HepG2 (cell line): Measurements from ENCODE around the gene KIRREL3. TPM values are rescaled to one million over a fixed set of nuclear protein-coding genes. Genes with fewer than 3 reads are reported as not detected.

Experiments used
- ATAC-seq: fragments of 200-7000 bp; cut with Tn5 transposase; 3 replicates; pipeline ENCODE4 v1.9.1; 2020; ENCODE audit warnings: mild to moderate bottlenecking, moderate library complexity
- BruUV-seq: library from RNA; stranded (reverse); fragments of 400-500 nt; replicated peaks from 2 replicates; lab custom pipeline; 2021; lab: Mats Ljungman, UMichigan
- CTCF ChIA-PET: fragments of 300-600 bp; formaldehyde crosslinking; extraction: SDS; loops from one replicate; lab custom pipeline; 2021; ENCODE audit warnings: low total read pairs, inconsistent platforms, low intra/inter-chr PET ratio; lab: Yijun Ruan, JAX
- POLR2A ChIA-PET: fragments of 350-600 bp; sonication (Branson Sonifier 250); formaldehyde crosslinking; loops from one replicate; lab custom pipeline; 2020; ENCODE audit warnings: antibody characterized with exemption, inconsistent platforms; lab: Yijun Ruan, JAX
- DNase-seq: peaks from one replicate; pipeline ENCODE4 v3.0.0-alpha.2; 2015; ENCODE audit warnings: low spot score
- FAIRE-seq: peaks from 3 replicates; lab custom pipeline; 2011; peaks lifted over from hg19 to GRCh38; lab: Jason Lieb, UNC
- H2AFZ ChIP-seq: one replicate; pipeline ENCODE4 v1.6.1; 2011; ENCODE audit warnings: low read length, inconsistent platforms
- H3K27ac ChIP-seq: fragments of 300-600 bp; 3 replicates; pipeline ENCODE4 v1.8.0; 2011; ENCODE audit warnings: mixed run types, mild to moderate bottlenecking, mixed read lengths, low read length, inconsistent platforms; ENCODE audit not compliant: insufficient read depth; ENCODE audit errors: extremely low read length
- H3K27me3 ChIP-seq, 2 experiments: fragments of 200-600 bp in 1 of 2; 2 replicates in 1 of 2; 3 replicates in 1 of 2; pipeline versions ENCODE4 v1.6.0 to v1.8.0; 2011; ENCODE audit warnings: low read length in 2 of 2, mild to moderate bottlenecking in 2 of 2, moderate library complexity in 2 of 2, inconsistent platforms in 1 of 2; ENCODE audit not compliant: insufficient read depth in 2 of 2, control insufficient read depth in 1 of 2
- H3K36me3 ChIP-seq, 2 experiments: fragments of 200-600 bp in 1 of 2; replicated peaks in 1 of 2; 2 replicates in 1 of 2; 3 replicates in 1 of 2; pipeline versions ENCODE4 v1.5.1 to v1.8.0; 2011; ENCODE audit warnings: low read length in 2 of 2, inconsistent platforms in 1 of 2; ENCODE audit not compliant: insufficient read depth in 2 of 2, control insufficient read depth in 1 of 2
- H3K4me1 ChIP-seq: 2 replicates; pipeline ENCODE4 v1.5.1; 2012; ENCODE audit warnings: low read length, inconsistent platforms; ENCODE audit not compliant: insufficient read depth
- H3K4me2 ChIP-seq: 2 replicates; pipeline ENCODE4 v1.6.0; 2011; ENCODE audit warnings: low read depth, low read length, inconsistent platforms
- H3K4me3 ChIP-seq, 3 experiments: fragments of 200-600 bp in 1 of 3; sonication (generic), shearing (Covaris generic) in 1 of 3; replicated peaks in 1 of 3; 2 replicates each; pipeline ENCODE4 v1.5.1; 2011 to 2016; ENCODE audit warnings: low read length in 3 of 3, inconsistent platforms in 2 of 3, low read depth in 2 of 3, mild to moderate bottlenecking in 2 of 3, control low read depth in 1 of 3, mixed read lengths in 1 of 3; ENCODE audit not compliant: insufficient read depth in 1 of 3
- H3K79me2 ChIP-seq: one replicate; pipeline ENCODE4 v1.6.1; 2011; ENCODE audit warnings: low read length, inconsistent platforms; ENCODE audit not compliant: insufficient read depth
- H3K9ac ChIP-seq: 2 replicates; pipeline ENCODE4 v1.6.0; 2011; ENCODE audit warnings: mild to moderate bottlenecking, low read depth, low read length, inconsistent platforms; ENCODE audit not compliant: insufficient read depth
- H3K9me3 ChIP-seq: 2 replicates; pipeline ENCODE4 v1.5.1; 2012; ENCODE audit warnings: mild to moderate bottlenecking, low read length
- H4K20me1 ChIP-seq: 2 replicates; pipeline ENCODE4 v1.6.0; 2011; ENCODE audit warnings: inconsistent platforms, mild to moderate bottlenecking, low read length, moderate library complexity; ENCODE audit not compliant: insufficient read depth
- ATAD3A ChIP-seq: sonication (generic); formaldehyde crosslinking; IDR thresholded peaks from 2 replicates; pipeline ENCODE4 v1.4.0; 2020; ENCODE audit warnings: missing genetic modification reagents
- CREB1 ChIP-seq, 2 experiments: fragments of 450-650 bp in 1 of 2; IDR thresholded peaks; 2 replicates each; pipeline ENCODE4 v1.6.1; 2016 to 2017; ENCODE audit warnings: control low read depth in 1 of 2, mild to moderate bottlenecking in 1 of 2, missing compliant biosample characterization in 1 of 2, missing genetic modification characterization in 1 of 2
- KDM6A ChIP-seq: IDR thresholded peaks from 2 replicates; pipeline ENCODE4 v1.6.1; 2016; ENCODE audit warnings: low read depth
- MXD3 ChIP-seq: IDR thresholded peaks from 2 replicates; pipeline ENCODE4 v1.6.1; 2016; ENCODE audit warnings: mild to moderate bottlenecking, missing biosample characterization, missing genetic modification reagents
- NFE2L1 ChIP-seq: sonication (generic); formaldehyde crosslinking; IDR thresholded peaks from 2 replicates; pipeline ENCODE4 v1.4.0; 2020; ENCODE audit warnings: missing genetic modification reagents, mild to moderate bottlenecking, borderline replicate concordance
- PCBP2 ChIP-seq: fragments of 200-400 bp; formaldehyde crosslinking; optimal IDR thresholded peaks from 2 replicates; pipeline ENCODE3; 2018; ENCODE audit warnings: low read length, low read depth; ENCODE audit not compliant: poor library complexity, severe bottlenecking
- PPARG ChIP-seq: conservative IDR thresholded peaks from 2 replicates; pipeline ENCODE4 v1.6.1; 2016; ENCODE audit warnings: missing biosample characterization, missing genetic modification reagents
- RAD21 ChIP-seq: fragments of 450-650 bp; formaldehyde crosslinking; IDR thresholded peaks from 2 replicates; pipeline ENCODE4 v1.5.0; 2020; ENCODE audit warnings: mild to moderate bottlenecking
- ZMAT3 ChIP-seq: sonication (generic); formaldehyde crosslinking; conservative IDR thresholded peaks from 2 replicates; pipeline ENCODE4 v1.7.0; 2021; ENCODE audit warnings: missing genetic modification reagents
- ZNF232 ChIP-seq: sonication (generic); formaldehyde crosslinking; IDR thresholded peaks from 2 replicates; pipeline ENCODE4 v1.4.0; 2020; ENCODE audit warnings: missing genetic modification reagents, borderline replicate concordance
- ZNF547 ChIP-seq: sonication (generic); formaldehyde crosslinking; IDR thresholded peaks from 2 replicates; pipeline ENCODE4 v1.5.1; 2020; ENCODE audit warnings: mild to moderate bottlenecking, missing genetic modification reagents
- whole genome bisulfite sequencing: methylation state at CpG from one replicate; pipeline ENCODE4 v1.1.6; 2017; ENCODE audit warnings: low lambda C conversion rate; 5-methylcytosine and 5-hydroxymethylcytosine counted together
- in situ Hi-C: cut with HindIII; loops from 2 replicates; pipeline ENCODE4 v1.10.0; 2017; ENCODE audit warnings: low pct_unique_long_range_greater_than_20kb; ENCODE audit not compliant: extremely low pct_ligation_motif_present
- intact Hi-C: fragments of 100-400 bp; cut with micrococcal nuclease; formaldehyde crosslinking; loops from one replicate; pipeline ENCODE4 v1.10.0; 2022; ENCODE audit not compliant: unreplicated experiment
- polyA plus RNA-seq, 8 experiments: library from polyadenylated mRNA; depleted of rRNA in 3 of 8; stranded (reverse) in 7 of 8; unstranded in 1 of 8; fragments of >200 nt; fragmentation: Illumina TruSeq in 4 of 8; extraction: Trizol in 4 of 8; gene quantifications; 2 replicates each; pipeline versions ENCODE4 v1.2.1 to v1.2.3, GENCODE V29; 2011 to 2016; ENCODE audit warnings: low read depth in 4 of 8, missing spikeins in 1 of 8, mixed read lengths in 1 of 8; ENCODE audit not compliant: insufficient read depth in 1 of 8
- total RNA-seq, 5 experiments: library from RNA; depleted of rRNA; stranded (reverse); fragments of >200 nt; fragmentation: Illumina TruSeq; extraction: Trizol; gene quantifications; 2 replicates each; pipeline ENCODE4 v1.2.3, GENCODE V29; 2016; ENCODE audit warnings: low read depth in 1 of 5
- TF ChIP-seq, protein P1 (sequence below): sonication (generic); formaldehyde crosslinking; IDR thresholded peaks from one replicate; pipeline ENCODE4 v1.5.1; 2020; ENCODE audit warnings: mild to moderate bottlenecking, missing genetic modification reagents; ENCODE audit errors: not compliant biosample characterization

Gene KIRREL3
- total and polyA plus RNA-seq, 2 of the 13 experiments (the other 11 are each of a cell fraction or from before 2014, with no cell fraction given): not detected

DNA sequence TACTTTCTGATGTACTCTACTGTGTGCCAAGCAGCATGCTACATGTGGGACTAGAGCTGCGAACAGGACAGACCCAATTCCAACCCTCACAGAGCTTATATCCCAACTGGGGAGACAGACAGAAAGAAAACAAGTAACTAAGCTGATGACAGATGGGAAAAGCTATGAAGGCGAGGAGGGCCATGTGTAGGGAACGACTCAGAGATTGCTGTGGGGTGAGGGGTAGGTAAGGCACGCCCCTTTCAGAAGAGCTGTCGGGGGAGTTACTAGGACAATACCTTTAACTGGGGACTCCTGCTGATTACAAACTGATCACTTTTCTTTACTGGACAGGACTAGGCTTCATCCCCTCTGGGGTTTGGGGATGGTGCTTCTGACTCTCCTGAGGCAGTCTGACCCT lies 596.2 kb downstream of the KIRREL3 start:
- H4K20me1 ChIP-seq: no peaks in the 10 kb centered on the region
- H3K36me3 ChIP-seq: peaks cover 11 to 13% of the 10 kb centered on the region in 2 experiments; a peak in 4 of 5 replicates
- no TSS peak for BruUV-seq
- no peaks in the 10 kb centered on the region for H3K4me1 ChIP-seq
- no peak overlapping the region for H3K27ac ChIP-seq
- H3K27me3 ChIP-seq: no peaks in the 10 kb centered on the region
- H3K9ac ChIP-seq: no peak overlapping the region
- no peak for ATAC-seq
- FAIRE-seq: no peak
- H3K9me3 ChIP-seq: no peaks in the 10 kb centered on the region
- no peak overlapping the region for H2AFZ ChIP-seq
- no peaks in the 10 kb centered on the region for H3K79me2 ChIP-seq
- no peak overlapping the region for H3K4me3 ChIP-seq
- ChIA-PET POLR2A (no interaction called here), CTCF (no interaction called here)
- H3K4me2 ChIP-seq: no peak overlapping the region
- intact Hi-C loops: no loop called here
- no peak for DNase-seq
- in situ Hi-C loops: no loop called here
- 95% methylated on average over 5 of the region's 5 CpGs for WGBS
- no peak for TF ChIP-seq PCBP2
- TF ChIP-seq, protein P1, sequence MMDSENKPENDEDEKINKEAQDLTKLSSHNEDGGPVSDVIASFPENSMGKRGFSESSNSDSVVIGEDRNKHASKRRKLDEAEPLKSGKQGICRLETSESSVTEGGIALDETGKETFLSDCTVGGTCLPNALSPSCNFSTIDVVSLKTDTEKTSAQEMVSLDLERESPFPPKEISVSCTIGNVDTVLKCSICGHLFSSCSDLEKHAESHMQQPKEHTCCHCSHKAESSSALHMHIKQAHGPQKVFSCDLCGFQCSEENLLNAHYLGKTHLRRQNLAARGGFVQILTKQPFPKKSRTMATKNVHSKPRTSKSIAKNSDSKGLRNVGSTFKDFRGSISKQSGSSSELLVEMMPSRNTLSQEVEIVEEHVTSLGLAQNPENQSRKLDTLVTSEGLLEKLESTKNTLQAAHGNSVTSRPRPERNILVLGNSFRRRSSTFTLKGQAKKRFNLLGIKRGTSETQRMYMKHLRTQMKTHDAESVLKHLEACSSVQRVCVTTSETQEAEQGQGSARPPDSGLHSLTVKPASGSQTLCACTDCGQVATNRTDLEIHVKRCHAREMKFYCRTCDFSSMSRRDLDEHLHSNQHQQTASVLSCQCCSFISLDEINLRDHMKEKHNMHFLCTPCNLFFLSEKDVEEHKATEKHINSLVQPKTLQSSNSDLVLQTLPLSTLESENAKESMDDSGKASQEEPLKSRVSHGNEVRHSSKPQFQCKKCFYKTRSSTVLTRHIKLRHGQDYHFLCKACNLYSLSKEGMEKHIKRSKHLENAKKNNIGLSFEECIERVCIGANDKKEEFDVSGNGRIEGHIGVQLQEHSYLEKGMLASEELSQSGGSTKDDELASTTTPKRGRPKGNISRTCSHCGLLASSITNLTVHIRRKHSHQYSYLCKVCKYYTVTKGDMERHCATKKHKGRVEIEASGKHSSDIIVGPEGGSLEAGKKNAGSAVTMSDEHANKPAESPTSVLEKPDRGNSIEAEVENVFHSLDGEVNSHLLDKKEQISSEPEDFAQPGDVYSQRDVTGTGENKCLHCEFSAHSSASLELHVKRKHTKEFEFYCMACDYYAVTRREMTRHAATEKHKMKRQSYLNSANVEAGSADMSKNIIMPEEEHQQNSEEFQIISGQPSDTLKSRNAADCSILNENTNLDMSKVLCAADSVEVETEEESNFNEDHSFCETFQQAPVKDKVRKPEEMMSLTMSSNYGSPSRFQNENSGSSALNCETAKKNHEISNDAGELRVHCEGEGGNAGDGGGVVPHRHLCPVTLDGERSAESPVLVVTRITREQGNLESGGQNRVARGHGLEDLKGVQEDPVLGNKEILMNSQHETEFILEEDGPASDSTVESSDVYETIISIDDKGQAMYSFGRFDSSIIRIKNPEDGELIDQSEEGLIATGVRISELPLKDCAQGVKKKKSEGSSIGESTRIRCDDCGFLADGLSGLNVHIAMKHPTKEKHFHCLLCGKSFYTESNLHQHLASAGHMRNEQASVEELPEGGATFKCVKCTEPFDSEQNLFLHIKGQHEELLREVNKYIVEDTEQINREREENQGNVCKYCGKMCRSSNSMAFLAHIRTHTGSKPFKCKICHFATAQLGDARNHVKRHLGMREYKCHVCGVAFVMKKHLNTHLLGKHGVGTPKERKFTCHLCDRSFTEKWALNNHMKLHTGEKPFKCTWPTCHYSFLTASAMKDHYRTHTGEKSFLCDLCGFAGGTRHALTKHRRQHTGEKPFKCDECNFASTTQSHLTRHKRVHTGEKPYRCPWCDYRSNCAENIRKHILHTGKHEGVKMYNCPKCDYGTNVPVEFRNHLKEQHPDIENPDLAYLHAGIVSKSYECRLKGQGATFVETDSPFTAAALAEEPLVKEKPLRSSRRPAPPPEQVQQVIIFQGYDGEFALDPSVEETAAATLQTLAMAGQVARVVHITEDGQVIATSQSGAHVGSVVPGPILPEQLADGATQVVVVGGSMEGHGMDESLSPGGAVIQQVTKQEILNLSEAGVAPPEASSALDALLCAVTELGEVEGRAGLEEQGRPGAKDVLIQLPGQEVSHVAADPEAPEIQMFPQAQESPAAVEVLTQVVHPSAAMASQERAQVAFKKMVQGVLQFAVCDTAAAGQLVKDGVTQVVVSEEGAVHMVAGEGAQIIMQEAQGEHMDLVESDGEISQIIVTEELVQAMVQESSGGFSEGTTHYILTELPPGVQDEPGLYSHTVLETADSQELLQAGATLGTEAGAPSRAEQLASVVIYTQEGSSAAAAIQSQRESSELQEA: no peak
- no peak for TF ChIP-seq ZNF547
- TF ChIP-seq ZMAT3 (CRISPR knock-in tag): no peak
- TF ChIP-seq NFE2L1 (CRISPR knock-in tag): no peak
- TF ChIP-seq KDM6A (CRISPR knock-in tag): no peak
- no peak for TF ChIP-seq MXD3 (CRISPR knock-in tag)
- no peak for TF ChIP-seq PPARG
- no peak for TF ChIP-seq CREB1 (IDR thresholded peaks at IDR 0.05)
- TF ChIP-seq CREB1 (CRISPR knock-in tag; IDR thresholded peaks at IDR 0.05): no peak
- TF ChIP-seq RAD21: no peak
- TF ChIP-seq ZNF232 (CRISPR knock-in tag): no peak
- TF ChIP-seq ATAD3A (CRISPR knock-in tag): no peak
